GM19467 (cell line): ENCODE results near the gene PSMC5.

Experiments
- ATAC-seq: cut with Tn5 transposase; IDR thresholded peaks from one replicate; pipeline ENCODE4 v1.9.1; 2021; ENCODE audit warnings: mild to moderate bottlenecking, moderate library complexity; ENCODE audit not compliant: unreplicated experiment

Gene PSMC5

GRCh38 chr17:63820963-63821561, 6.2 kb upstream of the PSMC5 start:
- ATAC-seq, result no peak

- ATAC-seq, result no peak
These were observed 5.4 kb upstream of the PSMC5 start for GRCh38 chr17:63821804-63822203.

GRCh38 chr17:63822537-63822936, 4.7 kb upstream of the PSMC5 start:
- ATAC-seq, result no peak

- no peak for ATAC-seq
These were observed 3.4 kb upstream of the PSMC5 start for GRCh38 chr17:63823659-63824331.

GRCh38 chr17:63824362-63824761, 2.9 kb upstream of the PSMC5 start:
- ATAC-seq, result no peak

- ATAC-seq, result peak; percentile 12
These were observed 696 bp upstream of the PSMC5 start for GRCh38 chr17:63826468-63827001.

- no peak for ATAC-seq
These were observed 580 bp downstream of the PSMC5 start for GRCh38 chr17:63827801-63828221.

- no peak for ATAC-seq
These were observed 1.7 kb downstream of the PSMC5 start for GRCh38 chr17:63828936-63829335.

- ATAC-seq, result no peak
These were observed 3.0 kb downstream of the PSMC5 start for GRCh38 chr17:63830278-63830677.

- no peak for ATAC-seq
These were observed 3.8 kb downstream of the PSMC5 start for GRCh38 chr17:63830904-63831491.

- no peak for ATAC-seq
These were observed 4.3 kb downstream of the PSMC5 start for GRCh38 chr17:63831505-63831904.

GRCh38 chr17:63832014-63832413, 4.8 kb downstream of the PSMC5 start:
- no peak for ATAC-seq

GRCh38 chr17:63832455-63832854, 5.2 kb downstream of the PSMC5 start:
- ATAC-seq, result no peak

- ATAC-seq, result no peak
These were observed 6.0 kb downstream of the PSMC5 start for GRCh38 chr17:63833026-63833740.

- no peak for ATAC-seq
These were observed 6.6 kb downstream of the PSMC5 start for GRCh38 chr17:63833741-63834373.

GRCh38 chr17:63834431-63835166, 7.4 kb downstream of the PSMC5 start:
- ATAC-seq, result peak; percentile 66

- no peak for ATAC-seq
These were observed 8.0 kb downstream of the PSMC5 start for GRCh38 chr17:63835167-63835720.

GRCh38 chr17:63836811-63837210, 9.6 kb downstream of the PSMC5 start:
- ATAC-seq, result no peak

GRCh38 chr17:63837480-63837879, 10.2 kb downstream of the PSMC5 start:
- no peak for ATAC-seq
